ENCODE results near the gene TOPBP1. TPM values are rescaled to one million over a fixed set of nuclear protein-coding genes. Genes with fewer than 3 reads are reported as not detected.
"Not testable (repeated sequence)": the region's sequence is repeated elsewhere in the genome, so short reads cannot be mapped to it uniquely, and the experiment has no call there.

The TOPBP1 gene
- total RNA-seq, 1 experiment from 2014 or later: 51.5 TPM

DNA sequence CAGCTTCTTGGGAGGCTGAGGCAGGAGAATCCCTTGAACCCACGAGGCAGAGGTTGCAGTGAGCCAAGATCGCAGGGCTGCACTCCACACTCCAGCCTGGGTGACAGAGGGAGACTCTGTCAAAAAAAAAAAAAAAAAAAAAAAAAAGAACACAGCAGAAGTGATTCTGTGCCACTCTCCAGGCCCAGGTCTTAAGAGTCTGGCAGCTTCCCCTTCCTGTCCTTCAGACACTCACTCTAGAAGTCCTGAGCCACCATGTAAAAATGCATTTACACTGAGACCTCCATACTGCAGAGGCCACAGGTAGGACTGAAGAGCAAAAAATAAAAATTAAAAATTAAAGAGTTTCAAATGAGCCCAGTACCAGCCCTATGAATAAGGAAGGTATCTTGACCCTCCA lies 100.1 kb downstream of the TOPBP1 start:
- no peak overlapping the region for H2AK5ac ChIP-seq (ENCODE audit: insufficient read length, low read length)
- no peak overlapping the region for H3T11ph ChIP-seq (ENCODE audit: low read length)
- no CpG with 5 or more reads among the region's 2 CpGs for WGBS (ENCODE audit: extremely low coverage, insufficient read length, low lambda C conversion rate)

DNA sequence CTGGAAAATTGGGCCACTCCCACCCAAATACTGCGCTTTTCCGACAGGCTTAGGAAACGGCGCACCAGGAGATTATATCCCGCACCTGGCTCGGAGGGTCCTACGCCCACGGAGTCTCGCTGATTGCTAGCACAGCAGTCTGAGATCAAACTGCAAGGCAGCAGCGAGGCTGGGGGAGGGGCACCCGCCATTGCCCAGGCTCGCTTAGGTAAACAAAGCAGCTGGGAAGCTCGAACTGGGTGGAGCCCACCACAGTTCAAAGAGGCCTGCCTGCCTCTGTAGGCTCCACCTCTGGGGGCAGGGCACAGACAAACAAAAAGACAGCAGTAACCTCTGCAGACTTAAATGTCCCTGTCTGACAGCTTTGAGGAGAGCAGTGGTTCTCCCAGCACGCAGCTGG lies 110.2 kb downstream of the TOPBP1 start:
- H3K4me3 Mint-ChIP-seq; H3K27ac Mint-ChIP-seq; H2BK15ac ChIP-seq (ENCODE audit: low read depth, low read length); H3K4me1 ChIP-seq (ENCODE audit: insufficient read depth, low read length); H3K4me2 ChIP-seq (ENCODE audit: insufficient read depth, insufficient read length, low read length); H3K23me2 ChIP-seq (ENCODE audit: insufficient read length, low read depth, low read length, poor library complexity, severe bottlenecking); H2BK120ac ChIP-seq (ENCODE audit: low read depth, low read length, poor library complexity, severe bottlenecking); H3K14ac ChIP-seq (ENCODE audit: insufficient read depth, low read length); H3K23ac ChIP-seq (ENCODE audit: insufficient read length, low read depth, low read length); DNase-seq; H3K79me1 ChIP-seq (ENCODE audit: insufficient read depth, low read depth, low read length, poor library complexity, severe bottlenecking); H2AFZ ChIP-seq (ENCODE audit: low read length); H2BK12ac ChIP-seq (ENCODE audit: insufficient read length, low read depth, low read length); H3K4ac ChIP-seq (ENCODE audit: low read depth, low read length); H3K9me3 ChIP-seq (ENCODE audit: control insufficient read depth, low read depth, low read length); H4K91ac ChIP-seq (ENCODE audit: insufficient read length, low read depth, low read length); H3K27me3 ChIP-seq (ENCODE audit: insufficient read depth, low read length); H2AK5ac ChIP-seq (ENCODE audit: insufficient read length, low read length); H3K79me2 ChIP-seq (ENCODE audit: insufficient read depth, low read length); H2BK20ac ChIP-seq (ENCODE audit: low read depth, low read length, poor library complexity, severe bottlenecking); H3K18ac ChIP-seq (ENCODE audit: insufficient read length, low read depth, low read length); H3K9ac ChIP-seq (ENCODE audit: extremely low read depth, insufficient read length, low read length); H3K27ac ChIP-seq (ENCODE audit: insufficient read length, low read depth, low read length); H2BK5ac ChIP-seq (ENCODE audit: insufficient read length, low read length); H3T11ph ChIP-seq (ENCODE audit: low read length); H4K8ac ChIP-seq (replicated peaks; ENCODE audit: insufficient read length, low read depth, low read length); H4K20me1 ChIP-seq (ENCODE audit: control insufficient read depth, insufficient read depth, insufficient read length); H3K56ac ChIP-seq (ENCODE audit: insufficient read length, low read depth, low read length); H3K27me3 Mint-ChIP-seq (ENCODE audit: low read depth); H4K5ac ChIP-seq (ENCODE audit: insufficient read length, low read depth, low read length): not testable (repeated sequence)
- peaks cover 11 to 12% of the 10 kb centered on the region in 2 experiments; a peak in 4 of 5 replicates for H3K9me3 Mint-ChIP-seq
- peaks cover 0 to 13% (median 0%) of the 10 kb centered on the region in 3 experiments; a peak in 1 of 7 replicates for H3K36me3 Mint-ChIP-seq (ENCODE audit: insufficient read depth in 1 of 3, low read depth in 3 of 3)
- H3K4me1 Mint-ChIP-seq: peaks cover 12 to 15% of the 10 kb centered on the region in 2 experiments
- no CpG with 5 or more reads among the region's 14 CpGs for WGBS (ENCODE audit: extremely low coverage, insufficient read length, low lambda C conversion rate)

More for the DNA sequence above, 100.1 kb downstream of the TOPBP1 start:
- H3K4me2 ChIP-seq (ENCODE audit: insufficient read depth, insufficient read length, low read length): no peak overlapping the region
- H3K79me1 ChIP-seq (ENCODE audit: insufficient read depth, low read depth, low read length, poor library complexity, severe bottlenecking): no peaks in the 10 kb centered on the region
- no peaks in the 10 kb centered on the region; the same call in 1 of the 2 replicates for H3K27me3 Mint-ChIP-seq (ENCODE audit: low read depth)
- no peak overlapping the region for H3K27ac Mint-ChIP-seq
- H3K9ac ChIP-seq (ENCODE audit: extremely low read depth, insufficient read length, low read length): no peak overlapping the region
- no peaks in the 10 kb centered on the region for H3K9me3 Mint-ChIP-seq
- no peaks in the 10 kb centered on the region for H3K36me3 Mint-ChIP-seq (ENCODE audit: insufficient read depth in 1 of 3, low read depth in 3 of 3)
- H3K79me2 ChIP-seq (ENCODE audit: insufficient read depth, low read length): no peaks in the 10 kb centered on the region
- no peak overlapping the region for H3K4ac ChIP-seq (ENCODE audit: low read depth, low read length)
- no peak overlapping the region for H3K18ac ChIP-seq (ENCODE audit: insufficient read length, low read depth, low read length)
- no peak overlapping the region for H4K5ac ChIP-seq (ENCODE audit: insufficient read length, low read depth, low read length)
- no peaks in the 10 kb centered on the region for H3K9me3 ChIP-seq (ENCODE audit: control insufficient read depth, low read depth, low read length)
- TF ChIP-seq, protein P1, sequence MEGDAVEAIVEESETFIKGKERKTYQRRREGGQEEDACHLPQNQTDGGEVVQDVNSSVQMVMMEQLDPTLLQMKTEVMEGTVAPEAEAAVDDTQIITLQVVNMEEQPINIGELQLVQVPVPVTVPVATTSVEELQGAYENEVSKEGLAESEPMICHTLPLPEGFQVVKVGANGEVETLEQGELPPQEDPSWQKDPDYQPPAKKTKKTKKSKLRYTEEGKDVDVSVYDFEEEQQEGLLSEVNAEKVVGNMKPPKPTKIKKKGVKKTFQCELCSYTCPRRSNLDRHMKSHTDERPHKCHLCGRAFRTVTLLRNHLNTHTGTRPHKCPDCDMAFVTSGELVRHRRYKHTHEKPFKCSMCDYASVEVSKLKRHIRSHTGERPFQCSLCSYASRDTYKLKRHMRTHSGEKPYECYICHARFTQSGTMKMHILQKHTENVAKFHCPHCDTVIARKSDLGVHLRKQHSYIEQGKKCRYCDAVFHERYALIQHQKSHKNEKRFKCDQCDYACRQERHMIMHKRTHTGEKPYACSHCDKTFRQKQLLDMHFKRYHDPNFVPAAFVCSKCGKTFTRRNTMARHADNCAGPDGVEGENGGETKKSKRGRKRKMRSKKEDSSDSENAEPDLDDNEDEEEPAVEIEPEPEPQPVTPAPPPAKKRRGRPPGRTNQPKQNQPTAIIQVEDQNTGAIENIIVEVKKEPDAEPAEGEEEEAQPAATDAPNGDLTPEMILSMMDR (conservative IDR thresholded peaks at IDR 0.05): no peak
- H3K4me1 Mint-ChIP-seq: peaks cover 3 to 4% of the 10 kb centered on the region in 2 experiments
- H3K27ac ChIP-seq (ENCODE audit: insufficient read length, low read depth, low read length): no peak overlapping the region
- H3K4me1 ChIP-seq (ENCODE audit: insufficient read depth, low read length): no peaks in the 10 kb centered on the region
- H2BK15ac ChIP-seq (ENCODE audit: low read depth, low read length): no peak overlapping the region
- no peak overlapping the region for H3K4me3 Mint-ChIP-seq
- DNase-seq: no peak
- H3K23ac ChIP-seq (ENCODE audit: insufficient read length, low read depth, low read length): no peak overlapping the region
- no peaks in the 10 kb centered on the region for H4K20me1 ChIP-seq (ENCODE audit: control insufficient read depth, insufficient read depth, insufficient read length)
- H3K27me3 ChIP-seq (ENCODE audit: insufficient read depth, low read length): no peaks in the 10 kb centered on the region
- H4K8ac ChIP-seq (replicated peaks; ENCODE audit: insufficient read length, low read depth, low read length): no peak overlapping the region
- H4K91ac ChIP-seq (ENCODE audit: insufficient read length, low read depth, low read length): no peak overlapping the region
- H2BK120ac ChIP-seq (ENCODE audit: low read depth, low read length, poor library complexity, severe bottlenecking): no peak overlapping the region
- H3K14ac ChIP-seq (ENCODE audit: insufficient read depth, low read length): no peak overlapping the region
- H2BK20ac ChIP-seq (ENCODE audit: low read depth, low read length, poor library complexity, severe bottlenecking): no peak overlapping the region
- H3K23me2 ChIP-seq (ENCODE audit: insufficient read length, low read depth, low read length, poor library complexity, severe bottlenecking): no peaks in the 10 kb centered on the region
- no peak overlapping the region for H3K56ac ChIP-seq (ENCODE audit: insufficient read length, low read depth, low read length)
- H2BK5ac ChIP-seq (ENCODE audit: insufficient read length, low read length): no peak overlapping the region
- no peak overlapping the region for H2AFZ ChIP-seq (ENCODE audit: low read length)
- H2BK12ac ChIP-seq (ENCODE audit: insufficient read length, low read depth, low read length): no peak overlapping the region

All from H9 (cell line).